H1 (cell line): Measurements from ENCODE around the gene JMJD1C. TPM values are rescaled to one million over a fixed set of nuclear protein-coding genes. Genes with fewer than 3 reads are reported as not detected.

Experiments used
- CTCF ChIA-PET: fragments of 300-600 bp; sonication (Branson Sonifier 250); formaldehyde crosslinking; loops from one replicate; lab custom pipeline; 2021; ENCODE audit not compliant: partially characterized antibody; lab: Charles Lee
- POLR2A ChIA-PET: fragments of 300-600 bp; sonication (Branson Sonifier 250); formaldehyde crosslinking; loops from one replicate; lab custom pipeline; 2021; ENCODE audit warnings: inconsistent platforms; ENCODE audit not compliant: partially characterized antibody; lab: Charles Lee
- DNase-seq, 2 experiments: peaks; one replicate each; pipeline versions ENCODE4 v3.0.0 to v3.0.0-alpha.2; 2010 to 2022; ENCODE audit warnings: low spot score in 2 of 2, low read depth in 1 of 2, mixed read lengths in 1 of 2
- FAIRE-seq: peaks from 2 replicates; lab custom pipeline; 2011; peaks lifted over from hg19 to GRCh38; lab: Jason Lieb, UNC
- H2AFZ ChIP-seq: 2 replicates; pipeline ENCODE4 v1.8.1; 2012; ENCODE audit warnings: low read length, inconsistent platforms
- H2AK5ac ChIP-seq: 2 replicates; pipeline ENCODE4 v1.6.1; 2013; ENCODE audit warnings: low read depth, low read length
- H2BK120ac ChIP-seq: replicated peaks from 2 replicates; pipeline ENCODE3; 2013; ENCODE audit warnings: low read depth, low read length, inconsistent platforms
- H2BK12ac ChIP-seq: 2 replicates; pipeline ENCODE4 v1.6.1; 2013; ENCODE audit warnings: low read depth, low read length
- H2BK15ac ChIP-seq: 2 replicates; pipeline ENCODE4 v1.6.1; 2013; ENCODE audit warnings: low read length
- H2BK20ac ChIP-seq: 2 replicates; pipeline ENCODE4 v1.6.1; 2013; ENCODE audit warnings: low read length
- H2BK5ac ChIP-seq: 2 replicates; pipeline ENCODE4 v1.6.1; 2013; ENCODE audit warnings: low read depth, low read length
- H3K14ac ChIP-seq: 2 replicates; pipeline ENCODE4 v1.6.1; 2013; ENCODE audit warnings: inconsistent platforms; ENCODE audit not compliant: insufficient read length
- H3K18ac ChIP-seq: 2 replicates; pipeline ENCODE4 v1.6.1; 2013; ENCODE audit warnings: low read length; ENCODE audit errors: extremely low read depth
- H3K23ac ChIP-seq: 2 replicates; pipeline ENCODE4 v1.6.1; 2013; ENCODE audit warnings: inconsistent platforms; ENCODE audit not compliant: insufficient read length
- H3K23me2 ChIP-seq: 2 replicates; pipeline ENCODE4 v1.6.1; 2013; ENCODE audit warnings: low read depth, low read length
- H3K27ac ChIP-seq: 2 replicates; pipeline ENCODE4 v1.6.1; 2011; ENCODE audit warnings: low read depth, low read length, inconsistent platforms
- H3K27me3 ChIP-seq, 4 experiments: replicated peaks in 1 of 4; 1 replicate in 1 of 4; 2 replicates in 3 of 4; pipeline versions ENCODE4 v1.6.1 to v1.8.1; 2011 to 2013; ENCODE audit warnings: low read length in 3 of 4, mild to moderate bottlenecking in 3 of 4, inconsistent platforms in 2 of 4, mixed read lengths in 2 of 4, moderate library complexity in 1 of 4; ENCODE audit not compliant: control insufficient read depth in 3 of 4, insufficient read depth in 3 of 4; ENCODE audit errors: extremely low read depth in 1 of 4
- H3K36me3 ChIP-seq, 4 experiments: 2 replicates each; pipeline versions ENCODE4 v1.6.1 to v1.8.1; 2011 to 2013; ENCODE audit warnings: mild to moderate bottlenecking in 4 of 4, low read length in 3 of 4, moderate library complexity in 2 of 4, control low read depth in 1 of 4, inconsistent platforms in 1 of 4; ENCODE audit not compliant: insufficient read depth in 4 of 4, control insufficient read depth in 2 of 4
- H3K4ac ChIP-seq: replicated peaks from 2 replicates; pipeline ENCODE3; 2013; ENCODE audit warnings: low read length, low read depth, mixed read lengths, inconsistent platforms; ENCODE audit not compliant: insufficient read length
- H3K4me1 ChIP-seq, 4 experiments: replicated peaks in 1 of 4; 1 replicate in 1 of 4; 2 replicates in 3 of 4; pipeline versions ENCODE4 v1.6.1 to v1.8.1; 2011 to 2013; ENCODE audit warnings: low read length in 3 of 4, inconsistent platforms in 2 of 4, mixed read lengths in 1 of 4; ENCODE audit not compliant: insufficient read depth in 4 of 4, control insufficient read depth in 3 of 4
- H3K4me2 ChIP-seq, 2 experiments: 2 replicates each; pipeline versions ENCODE4 v1.6.1 to v1.8.1; 2011 to 2013; ENCODE audit warnings: low read depth in 2 of 2, low read length in 2 of 2, control low read depth in 1 of 2, inconsistent platforms in 1 of 2, mild to moderate bottlenecking in 1 of 2; ENCODE audit not compliant: insufficient read depth in 1 of 2
- H3K4me3 ChIP-seq, 4 experiments: fragments of 200-600, 300-600 bp in 1 of 4; sonication (generic), shearing (Covaris generic), sonication (Bioruptor Twin) in 1 of 4; 2 replicates each; pipeline versions ENCODE4 v1.5.1 to v1.8.1; 2011 to 2016; ENCODE audit warnings: low read length in 4 of 4, low read depth in 3 of 4, control low read depth in 2 of 4, inconsistent platforms in 2 of 4, mild to moderate bottlenecking in 2 of 4, mixed read lengths in 1 of 4, moderate library complexity in 1 of 4; ENCODE audit not compliant: insufficient read depth in 2 of 4; ENCODE audit errors: extremely low read depth in 1 of 4
- H3K56ac ChIP-seq: replicated peaks from 2 replicates; pipeline ENCODE3; 2013; ENCODE audit warnings: low read depth, mild to moderate bottlenecking, mixed read lengths, low read length, inconsistent platforms; ENCODE audit not compliant: insufficient read length
- H3K79me1 ChIP-seq: 2 replicates; pipeline ENCODE4 v1.6.1; 2013; ENCODE audit warnings: low read depth, low read length, control low read depth
- H3K79me2 ChIP-seq, 2 experiments: 2 replicates each; pipeline versions ENCODE4 v1.6.1 to v1.8.1; 2012 to 2013; ENCODE audit warnings: low read length in 2 of 2, mild to moderate bottlenecking in 2 of 2, inconsistent platforms in 1 of 2; ENCODE audit not compliant: insufficient read depth in 2 of 2, control insufficient read depth in 1 of 2
- H3K9ac ChIP-seq, 4 experiments: replicated peaks in 1 of 4; 1 replicate in 1 of 4; 2 replicates in 3 of 4; pipeline versions ENCODE4 v1.6.1 to v1.8.1; 2011 to 2013; ENCODE audit warnings: low read depth in 3 of 4, low read length in 3 of 4, control low read depth in 2 of 4, mild to moderate bottlenecking in 2 of 4, moderate library complexity in 2 of 4, inconsistent platforms in 1 of 4; ENCODE audit errors: extremely low read depth in 1 of 4
- H3K9me3 ChIP-seq, 2 experiments: 2 replicates each; pipeline versions ENCODE4 v1.6.1 to v1.8.1; 2012 to 2013; ENCODE audit warnings: mild to moderate bottlenecking in 2 of 2, moderate library complexity in 2 of 2, control low read depth in 1 of 2, inconsistent platforms in 1 of 2, low read depth in 1 of 2, low read length in 1 of 2, mixed read lengths in 1 of 2; ENCODE audit not compliant: insufficient read depth in 2 of 2
- H4K20me1 ChIP-seq, 2 experiments: replicated peaks in 1 of 2; 2 replicates each; pipeline versions ENCODE3 to v1.8.1; 2011 to 2013; ENCODE audit warnings: inconsistent platforms in 2 of 2, low read length in 2 of 2, mild to moderate bottlenecking in 1 of 2; ENCODE audit not compliant: insufficient read depth in 2 of 2, control insufficient read depth in 1 of 2
- H4K5ac ChIP-seq: 2 replicates; pipeline ENCODE4 v1.6.1; 2013; ENCODE audit warnings: low read length, low read depth, mixed read lengths, inconsistent platforms; ENCODE audit not compliant: insufficient read length
- H4K8ac ChIP-seq: 2 replicates; pipeline ENCODE4 v1.8.0; 2013; ENCODE audit warnings: mild to moderate bottlenecking, moderate library complexity, low read length, inconsistent platforms; ENCODE audit not compliant: insufficient read depth; ENCODE audit errors: extremely low read depth
- H4K91ac ChIP-seq: replicated peaks from 2 replicates; pipeline ENCODE3; 2013; ENCODE audit warnings: low read length, mixed read lengths, inconsistent platforms; ENCODE audit not compliant: insufficient read length
- CBX8 ChIP-seq: fragments of 300-800, 300-1000 bp; sonication (generic); IDR thresholded peaks from 2 replicates; pipeline ENCODE4 v1.7.1; 2016; ENCODE audit warnings: low read depth, low read length, borderline replicate concordance
- CEBPB ChIP-seq: IDR thresholded peaks from 2 replicates; pipeline ENCODE4 v1.6.1; 2012; ENCODE audit warnings: low read depth, low read length
- E2F6 ChIP-seq: IDR thresholded peaks from 2 replicates; pipeline ENCODE4 v1.6.1; 2012; ENCODE audit warnings: inconsistent platforms
- POLR2AphosphoS5 ChIP-seq: IDR thresholded peaks from 2 replicates; pipeline ENCODE4 v1.6.1; 2011; ENCODE audit warnings: low read depth, low read length
- SRF ChIP-seq: IDR thresholded peaks from 2 replicates; pipeline ENCODE4 v1.6.1; 2011; ENCODE audit warnings: mild to moderate bottlenecking, low read depth, low read length, moderate library complexity
- SUZ12 ChIP-seq: fragments of 200-600 bp; sonication (generic); IDR thresholded peaks from 2 replicates; pipeline ENCODE4 v1.6.1; 2012; ENCODE audit warnings: mild to moderate bottlenecking, inconsistent platforms, low read length, moderate library complexity, mixed read lengths
- TBP ChIP-seq: IDR thresholded peaks from 2 replicates; pipeline ENCODE4 v1.6.1; 2011; ENCODE audit warnings: low read depth, low read length, improper control_type of control experiment
- WGBS, 2 experiments: shearing (Covaris generic) in 1 of 2; methylation state at CpG; one replicate each; pipeline versions ENCODE4 v1.1.6 to v1.1.7; 2013 to 2015; ENCODE audit warnings: low lambda C conversion rate in 2 of 2, mixed read lengths in 2 of 2, inconsistent platforms in 1 of 2, low coverage in 1 of 2, missing lambda C conversion rate in 1 of 2; ENCODE audit not compliant: insufficient replicate concordance in 2 of 2, insufficient coverage in 1 of 2, insufficient read length in 1 of 2; ENCODE audit errors: extremely low coverage in 1 of 2, missing lambda C conversion rate in 1 of 2; 5-methylcytosine and 5-hydroxymethylcytosine counted together
- polyA plus RNA-seq, 7 experiments: library from polyadenylated mRNA; depleted of rRNA in 3 of 7; stranded (reverse) in 5 of 7; unstranded in 2 of 7; fragments of >200 nt in 5 of 7; fragments of 200-250 nt in 2 of 7; gene quantifications; 1 replicate in 5 of 7; 2 replicates in 1 of 7; 4 replicates in 1 of 7; pipeline versions ENCODE4 v1.2.1 to v1.2.3, GENCODE V29; 2011 to 2013; ENCODE audit warnings: missing spikeins in 2 of 7, mixed read lengths in 2 of 7
- total RNA-seq: library from RNA; stranded (reverse); fragmentation: NEBNext Ultra II Directional; extraction: Animal tissue kit (Norgen Biotek cat#: 25700); gene quantifications from 2 replicates; pipeline ENCODE4 v1.2.1, GENCODE V29; 2021

Gene JMJD1C
- total and polyA plus RNA-seq, 2 of the 8 experiments (the other 6 are each of a cell fraction or from before 2014, with no cell fraction given): 54.5 to 210 TPM

GRCh38 chr10:63477927-63478326 is 12.2 kb upstream of the JMJD1C start:
- Histone ChIP-seq H3K23me2 (peaks cover 2% of the 10 kb centered on the region; the same call in 1 of the 2 replicates), H3K79me1 (no peaks in the 10 kb centered on the region), H3K4ac (no peak overlapping the region), H3K14ac (no peak overlapping the region), H2BK15ac (no peak overlapping the region), H3K27me3 (no peaks in the 10 kb centered on the region), H4K8ac (no peak overlapping the region), H2AK5ac (no peak overlapping the region), H4K20me1 (no peaks in the 10 kb centered on the region), H2BK120ac (no peak overlapping the region), H3K4me3 (no peak overlapping the region), H3K56ac (no peak overlapping the region), H3K27ac (no peak overlapping the region)
- ChIA-PET CTCF (interaction anchor here (0.7 to 1.9 kb wide), 3 partner anchors 14 to 150 kb away, joined by 3 to 4 read pairs (median 4); no protein-coding TSS in a partner anchor), POLR2A (interaction anchor here (1.0 to 1.3 kb wide), 4 partner anchors 16 to 152 kb away, joined by 3 to 4 read pairs (median 4); no protein-coding TSS in a partner anchor)
- 64% methylated on average over 1 of the region's 1 CpG; no CpG with 5 or more reads in 1 of the 2 experiments for WGBS, 2 experiments
- TF ChIP-seq SRF (no peak), E2F6 (no peak), SUZ12 (no peak), CEBPB (no peak), TBP (no peak), POLR2AphosphoS5 (no peak), CBX8 (no peak)
- TF ChIP-seq, all 59 proteins: peak for 0
- no peaks in the 10 kb centered on the region for H3K36me3 ChIP-seq
- H3K4me2 ChIP-seq: peak overlapping the region; percentile 26 to 36; a peak in 2 of 4 replicates
- H3K9me3 ChIP-seq: no peaks in the 10 kb centered on the region
- FAIRE-seq (no peak), DNase-seq (no peak)
- no peak overlapping the region for H2BK12ac ChIP-seq
- H4K91ac ChIP-seq: no peak overlapping the region
- H3K23ac ChIP-seq: no peak overlapping the region
- H3K9ac ChIP-seq: no peak overlapping the region
- H2BK5ac ChIP-seq: no peak overlapping the region
- peaks cover 0 to 10% (median 5%) of the 10 kb centered on the region in 4 experiments; a peak in 5 of 7 replicates for H3K4me1 ChIP-seq
- peaks cover 0 to 89% of the 10 kb centered on the region in 2 experiments; a peak in 3 of 4 replicates for H3K79me2 ChIP-seq
- no peak overlapping the region for H4K5ac ChIP-seq
- no peak overlapping the region for H2AFZ ChIP-seq
- no peak overlapping the region for H2BK20ac ChIP-seq
- H3K18ac ChIP-seq: no peak overlapping the region
